HL-60 (cell line): ENCODE measurements around the gene SPDYE6.
"Not testable (repeated sequence)": the region's sequence is repeated elsewhere in the genome, so short reads cannot be mapped to it uniquely, and the experiment has no call there.

ENCODE experiments used
- CTCF ChIP-seq: IDR thresholded peaks from one replicate; pipeline ENCODE4 v1.5.1; 2011; ENCODE audit warnings: low read length, control low read depth, inconsistent platforms; ENCODE audit not compliant: insufficient read depth
- GABPA ChIP-seq: IDR thresholded peaks from 2 replicates; pipeline ENCODE4 v1.6.1; 2012; ENCODE audit warnings: low read depth
- POLR2AphosphoS5 ChIP-seq: IDR thresholded peaks from 2 replicates; pipeline ENCODE4 v1.6.1; 2012; ENCODE audit warnings: low read depth
- SPI1 ChIP-seq: IDR thresholded peaks from 2 replicates; pipeline ENCODE4 v1.6.1; 2012; ENCODE audit warnings: low read depth, mild to moderate bottlenecking, borderline replicate concordance
- TF ChIP-seq, protein P1 (sequence below): IDR thresholded peaks from 2 replicates; pipeline ENCODE4 v1.6.1; 2012; ENCODE audit warnings: low read depth; ENCODE audit not compliant: insufficient replicate concordance

DNA sequence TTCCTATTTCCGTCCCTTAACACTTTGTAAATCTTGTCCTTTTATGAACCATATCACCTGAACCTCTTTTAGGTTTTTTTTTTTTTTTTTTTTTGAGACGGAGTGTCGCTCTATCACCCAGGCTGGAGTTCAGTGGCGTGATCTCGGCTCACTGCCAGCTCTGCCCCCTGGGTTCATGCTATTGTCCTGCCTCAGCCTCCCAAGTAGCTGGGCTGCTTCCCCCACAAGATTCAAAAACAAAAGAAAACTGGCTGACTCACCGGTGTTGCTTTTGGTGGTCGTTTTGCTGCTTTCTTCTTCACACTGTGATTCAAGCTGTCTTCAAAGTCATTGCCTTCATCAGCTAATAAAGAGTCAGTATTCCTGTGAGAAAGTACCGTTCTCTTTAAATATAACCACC lies 24.6 kb upstream of the SPDYE6 start:
- not testable (repeated sequence) for TF ChIP-seq CTCF, POLR2AphosphoS5, GABPA, SPI1
- TF ChIP-seq, protein P1, sequence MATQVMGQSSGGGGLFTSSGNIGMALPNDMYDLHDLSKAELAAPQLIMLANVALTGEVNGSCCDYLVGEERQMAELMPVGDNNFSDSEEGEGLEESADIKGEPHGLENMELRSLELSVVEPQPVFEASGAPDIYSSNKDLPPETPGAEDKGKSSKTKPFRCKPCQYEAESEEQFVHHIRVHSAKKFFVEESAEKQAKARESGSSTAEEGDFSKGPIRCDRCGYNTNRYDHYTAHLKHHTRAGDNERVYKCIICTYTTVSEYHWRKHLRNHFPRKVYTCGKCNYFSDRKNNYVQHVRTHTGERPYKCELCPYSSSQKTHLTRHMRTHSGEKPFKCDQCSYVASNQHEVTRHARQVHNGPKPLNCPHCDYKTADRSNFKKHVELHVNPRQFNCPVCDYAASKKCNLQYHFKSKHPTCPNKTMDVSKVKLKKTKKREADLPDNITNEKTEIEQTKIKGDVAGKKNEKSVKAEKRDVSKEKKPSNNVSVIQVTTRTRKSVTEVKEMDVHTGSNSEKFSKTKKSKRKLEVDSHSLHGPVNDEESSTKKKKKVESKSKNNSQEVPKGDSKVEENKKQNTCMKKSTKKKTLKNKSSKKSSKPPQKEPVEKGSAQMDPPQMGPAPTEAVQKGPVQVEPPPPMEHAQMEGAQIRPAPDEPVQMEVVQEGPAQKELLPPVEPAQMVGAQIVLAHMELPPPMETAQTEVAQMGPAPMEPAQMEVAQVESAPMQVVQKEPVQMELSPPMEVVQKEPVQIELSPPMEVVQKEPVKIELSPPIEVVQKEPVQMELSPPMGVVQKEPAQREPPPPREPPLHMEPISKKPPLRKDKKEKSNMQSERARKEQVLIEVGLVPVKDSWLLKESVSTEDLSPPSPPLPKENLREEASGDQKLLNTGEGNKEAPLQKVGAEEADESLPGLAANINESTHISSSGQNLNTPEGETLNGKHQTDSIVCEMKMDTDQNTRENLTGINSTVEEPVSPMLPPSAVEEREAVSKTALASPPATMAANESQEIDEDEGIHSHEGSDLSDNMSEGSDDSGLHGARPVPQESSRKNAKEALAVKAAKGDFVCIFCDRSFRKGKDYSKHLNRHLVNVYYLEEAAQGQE = not testable (repeated sequence)
